Liver (tissue), 9 donors: ENCODE measurements around the gene NGFR. TPM values are rescaled to one million over a fixed set of nuclear protein-coding genes. Genes with fewer than 3 reads are reported as not detected.

Experiments used
- DNase-seq: peaks from one replicate; pipeline ENCODE4 v3.0.0-alpha.2; 2017; ENCODE audit warnings: low spot score
- H3K27ac ChIP-seq, 2 donors: one replicate each; pipeline ENCODE4 v1.7.0; 2013; ENCODE audit warnings: inconsistent platforms in 2 of 2, low read length in 2 of 2, control low read depth in 1 of 2, low read depth in 1 of 2, mild to moderate bottlenecking in 1 of 2
- H3K27me3 ChIP-seq, 4 donors: one replicate each; pipeline versions ENCODE4 v1.6.1 to v1.7.0; 2013; ENCODE audit warnings: low read length in 3 of 4, inconsistent platforms in 1 of 4, mild to moderate bottlenecking in 1 of 4, moderate library complexity in 1 of 4; ENCODE audit not compliant: control insufficient read depth in 4 of 4, insufficient read depth in 4 of 4
- H3K36me3 ChIP-seq, 4 donors: one replicate each; pipeline versions ENCODE4 v1.6.1 to v1.7.0; 2013; ENCODE audit warnings: low read length in 3 of 4, mild to moderate bottlenecking in 3 of 4, low read depth in 1 of 4, moderate library complexity in 1 of 4; ENCODE audit not compliant: control insufficient read depth in 4 of 4, insufficient read depth in 3 of 4
- H3K4me1 ChIP-seq, 4 donors: one replicate each; pipeline versions ENCODE4 v1.6.1 to v1.7.0; 2013; ENCODE audit warnings: low read length in 3 of 4, mild to moderate bottlenecking in 3 of 4, moderate library complexity in 1 of 4; ENCODE audit not compliant: control insufficient read depth in 4 of 4, insufficient read depth in 4 of 4
- H3K4me3 ChIP-seq, 3 donors: one replicate each; pipeline versions ENCODE4 v1.6.1 to v1.7.0; 2013; ENCODE audit warnings: low read length in 3 of 3, control low read depth in 1 of 3, low read depth in 1 of 3, mild to moderate bottlenecking in 1 of 3
- H3K9ac ChIP-seq, 2 donors: one replicate each; pipeline ENCODE4 v1.7.0; 2013; ENCODE audit warnings: low read length in 2 of 2, mild to moderate bottlenecking in 2 of 2, moderate library complexity in 2 of 2, control low read depth in 1 of 2, low read depth in 1 of 2
- H3K9me3 ChIP-seq, 4 donors: one replicate each; pipeline versions ENCODE4 v1.6.1 to v1.7.0; 2013; ENCODE audit warnings: low read length in 3 of 4; ENCODE audit not compliant: control insufficient read depth in 4 of 4
- EGR1 ChIP-seq, 2 donors: IDR thresholded peaks; 2 replicates each; pipeline ENCODE4 v1.6.1; 2016 to 2018; ENCODE audit warnings: antibody characterized with exemption in 2 of 2, low read depth in 2 of 2
- FOXA1 ChIP-seq: IDR thresholded peaks from 2 replicates; pipeline ENCODE4 v1.6.1; 2016; ENCODE audit warnings: antibody characterized with exemption
- FOXA2 ChIP-seq: IDR thresholded peaks from 2 replicates; pipeline ENCODE4 v1.6.1; 2016; ENCODE audit warnings: antibody characterized with exemption
- GABPA ChIP-seq, 2 donors: IDR thresholded peaks in 1 of 2; conservative IDR thresholded peaks in 1 of 2; 2 replicates each; pipeline ENCODE4 v1.6.1; 2016; ENCODE audit warnings: antibody characterized with exemption in 2 of 2, mild to moderate bottlenecking in 1 of 2, moderate library complexity in 1 of 2
- HNF4A ChIP-seq, 2 donors: conservative IDR thresholded peaks; 2 replicates each; pipeline ENCODE4 v1.6.1; 2016; ENCODE audit warnings: antibody characterized with exemption in 2 of 2, mild to moderate bottlenecking in 2 of 2
- HNF4G ChIP-seq: IDR thresholded peaks from 2 replicates; pipeline ENCODE4 v1.6.1; 2016; ENCODE audit warnings: antibody characterized with exemption
- JUND ChIP-seq, 2 donors: IDR thresholded peaks; 2 replicates each; pipeline ENCODE4 v1.6.1; 2016; ENCODE audit warnings: antibody characterized with exemption in 2 of 2
- NR2F2 ChIP-seq: IDR thresholded peaks from 2 replicates; pipeline ENCODE4 v1.6.1; 2016; ENCODE audit warnings: antibody characterized with exemption
- RAD21 ChIP-seq, 2 donors: IDR thresholded peaks; 2 replicates each; pipeline ENCODE4 v1.6.1; 2016; ENCODE audit warnings: antibody characterized with exemption in 2 of 2, mild to moderate bottlenecking in 2 of 2
- RXRA ChIP-seq, 2 donors: IDR thresholded peaks; 2 replicates each; pipeline ENCODE4 v1.6.1; 2017 to 2018; ENCODE audit warnings: antibody characterized with exemption in 2 of 2, mild to moderate bottlenecking in 1 of 2
- SP1 ChIP-seq: IDR thresholded peaks from 2 replicates; pipeline ENCODE4 v1.6.1; 2018; ENCODE audit warnings: antibody characterized with exemption, mild to moderate bottlenecking
- TAF1 ChIP-seq: conservative IDR thresholded peaks from 2 replicates; pipeline ENCODE4 v1.6.1; 2016; ENCODE audit warnings: antibody characterized with exemption, mild to moderate bottlenecking
- YY1 ChIP-seq: IDR thresholded peaks from 2 replicates; pipeline ENCODE4 v1.6.1; 2016; ENCODE audit warnings: antibody characterized with exemption, mild to moderate bottlenecking
- whole genome bisulfite sequencing: extraction: QIAGEN DNeasy Blood & Tissue Kit; methylation state at CpG from one replicate; pipeline ENCODE4 v1.1.7; 2013; 5-methylcytosine and 5-hydroxymethylcytosine counted together
- polyA plus RNA-seq, 2 donors: library from polyadenylated mRNA; stranded (reverse) in 1 of 2; unstranded in 1 of 2; fragments of 200-250 nt in 1 of 2; fragments of >200 nt in 1 of 2; fragmentation: Nextera tagmentation in 1 of 2; extraction: Ambion mirVana in 1 of 2; gene quantifications; one replicate each; pipeline versions ENCODE4 v1.2.1 to v1.2.3, GENCODE V29; 2013 to 2015
- total RNA-seq, 2 donors: library from RNA; depleted of rRNA; stranded (reverse); fragments of >200 nt; gene quantifications; one replicate each; pipeline ENCODE4 v1.2.3, GENCODE V29; 2014
- TF ChIP-seq, protein P1 (sequence below): IDR thresholded peaks from 2 replicates; pipeline ENCODE4 v1.6.1; 2016; ENCODE audit warnings: antibody characterized with exemption
- TF ChIP-seq, protein P2 (sequence below): fragments of 150-350 bp; IDR thresholded peaks from 2 replicates; pipeline ENCODE4 v1.5.1; 2017; ENCODE audit warnings: improper control_type of control experiment, low read depth, low read length; ENCODE audit not compliant: missing input control
- TF ChIP-seq, protein P3 (sequence below): IDR thresholded peaks from 2 replicates; pipeline ENCODE4 v1.6.1; 2016; ENCODE audit warnings: antibody characterized with exemption
- TF ChIP-seq, protein P4 (sequence below): IDR thresholded peaks from 2 replicates; pipeline ENCODE4 v1.6.1; 2016; ENCODE audit warnings: antibody characterized with exemption, mild to moderate bottlenecking
- TF ChIP-seq, protein P5 (sequence below): IDR thresholded peaks from 2 replicates; pipeline ENCODE4 v1.6.1; 2016; ENCODE audit warnings: antibody characterized with exemption
- donor health status: healthy.
- donor health status: healthy.
- donor health status: healthy.
- donor health status: healthy.
- donor health status: healthy.

The NGFR gene
- total and polyA plus RNA-seq, 4 donors, result 6.9 to 11.0 (median 10.5) TPM

DNA sequence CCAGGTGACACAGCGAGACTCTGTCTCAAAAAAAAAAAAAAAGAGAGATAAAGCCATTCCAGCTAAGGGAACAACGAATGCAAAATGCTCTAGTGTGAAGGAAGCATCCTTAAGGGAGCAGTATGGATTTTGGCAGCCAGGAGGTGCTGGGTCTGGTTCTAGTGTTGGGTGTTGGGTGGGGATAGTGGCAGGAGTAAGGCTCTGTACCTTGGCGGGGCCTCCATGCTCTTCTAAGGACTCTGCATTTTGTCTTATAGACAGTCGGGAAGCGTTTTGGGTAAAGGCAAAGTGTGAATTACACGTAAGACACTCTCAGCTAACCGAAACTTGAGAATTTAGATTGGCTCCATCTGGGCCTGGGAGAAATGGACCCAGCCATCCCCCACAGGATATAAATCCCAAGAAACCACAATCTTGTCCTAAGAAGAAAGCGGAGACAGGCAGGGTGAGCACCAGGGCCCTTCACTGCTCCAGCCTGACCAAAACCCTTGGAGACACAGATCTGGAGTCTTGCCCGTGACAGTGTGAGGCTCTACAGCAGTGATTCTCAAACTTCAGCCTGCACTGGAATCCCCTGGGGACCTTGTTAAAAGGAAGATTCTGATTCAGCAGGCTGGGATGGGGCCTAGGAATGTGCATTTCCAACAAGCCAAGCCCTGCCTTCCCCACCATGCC lies 47.3 kb upstream of the NGFR start:
- Histone ChIP-seq H3K4me3 (no peak overlapping the region), H3K4me1 (no peaks in the 10 kb centered on the region), H3K9me3 (no peaks in the 10 kb centered on the region), H3K9ac (no peak overlapping the region), H3K27ac (no peak overlapping the region), H3K36me3 (no peaks in the 10 kb centered on the region), H3K27me3 (peaks cover 0 to 3% (median 0%) of the 10 kb centered on the region in 4 donors)
- WGBS, result 83% methylated on average over 9 of the region's 9 CpGs
- DNase-seq, result no peak
- TF ChIP-seq RAD21 (IDR thresholded peaks at IDR 0.05) (no peak), HNF4G (no peak), TAF1 (no peak), GABPA (IDR thresholded peaks at IDR 0.05 in 1 of 2, conservative IDR thresholded peaks at IDR 0.05 in 1 of 2) (no peak), RXRA (IDR thresholded peaks at IDR 0.05) (no peak), EGR1 (IDR thresholded peaks at IDR 0.05; ENCODE audit: low read depth in 2 of 2) (no peak), FOXA1 (no peak), SP1 (no peak), NR2F2 (no peak), FOXA2 (no peak), HNF4A (conservative IDR thresholded peaks at IDR 0.05) (no peak), YY1 (no peak), JUND (IDR thresholded peaks at IDR 0.05) (no peak)
- TF ChIP-seq, protein P1, sequence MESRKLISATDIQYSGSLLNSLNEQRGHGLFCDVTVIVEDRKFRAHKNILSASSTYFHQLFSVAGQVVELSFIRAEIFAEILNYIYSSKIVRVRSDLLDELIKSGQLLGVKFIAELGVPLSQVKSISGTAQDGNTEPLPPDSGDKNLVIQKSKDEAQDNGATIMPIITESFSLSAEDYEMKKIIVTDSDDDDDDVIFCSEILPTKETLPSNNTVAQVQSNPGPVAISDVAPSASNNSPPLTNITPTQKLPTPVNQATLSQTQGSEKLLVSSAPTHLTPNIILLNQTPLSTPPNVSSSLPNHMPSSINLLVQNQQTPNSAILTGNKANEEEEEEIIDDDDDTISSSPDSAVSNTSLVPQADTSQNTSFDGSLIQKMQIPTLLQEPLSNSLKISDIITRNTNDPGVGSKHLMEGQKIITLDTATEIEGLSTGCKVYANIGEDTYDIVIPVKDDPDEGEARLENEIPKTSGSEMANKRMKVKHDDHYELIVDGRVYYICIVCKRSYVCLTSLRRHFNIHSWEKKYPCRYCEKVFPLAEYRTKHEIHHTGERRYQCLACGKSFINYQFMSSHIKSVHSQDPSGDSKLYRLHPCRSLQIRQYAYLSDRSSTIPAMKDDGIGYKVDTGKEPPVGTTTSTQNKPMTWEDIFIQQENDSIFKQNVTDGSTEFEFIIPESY, result no peak
- TF ChIP-seq, protein P2, sequence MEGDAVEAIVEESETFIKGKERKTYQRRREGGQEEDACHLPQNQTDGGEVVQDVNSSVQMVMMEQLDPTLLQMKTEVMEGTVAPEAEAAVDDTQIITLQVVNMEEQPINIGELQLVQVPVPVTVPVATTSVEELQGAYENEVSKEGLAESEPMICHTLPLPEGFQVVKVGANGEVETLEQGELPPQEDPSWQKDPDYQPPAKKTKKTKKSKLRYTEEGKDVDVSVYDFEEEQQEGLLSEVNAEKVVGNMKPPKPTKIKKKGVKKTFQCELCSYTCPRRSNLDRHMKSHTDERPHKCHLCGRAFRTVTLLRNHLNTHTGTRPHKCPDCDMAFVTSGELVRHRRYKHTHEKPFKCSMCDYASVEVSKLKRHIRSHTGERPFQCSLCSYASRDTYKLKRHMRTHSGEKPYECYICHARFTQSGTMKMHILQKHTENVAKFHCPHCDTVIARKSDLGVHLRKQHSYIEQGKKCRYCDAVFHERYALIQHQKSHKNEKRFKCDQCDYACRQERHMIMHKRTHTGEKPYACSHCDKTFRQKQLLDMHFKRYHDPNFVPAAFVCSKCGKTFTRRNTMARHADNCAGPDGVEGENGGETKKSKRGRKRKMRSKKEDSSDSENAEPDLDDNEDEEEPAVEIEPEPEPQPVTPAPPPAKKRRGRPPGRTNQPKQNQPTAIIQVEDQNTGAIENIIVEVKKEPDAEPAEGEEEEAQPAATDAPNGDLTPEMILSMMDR, result no peak
- TF ChIP-seq, protein P3, sequence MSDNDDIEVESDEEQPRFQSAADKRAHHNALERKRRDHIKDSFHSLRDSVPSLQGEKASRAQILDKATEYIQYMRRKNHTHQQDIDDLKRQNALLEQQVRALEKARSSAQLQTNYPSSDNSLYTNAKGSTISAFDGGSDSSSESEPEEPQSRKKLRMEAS, result no peak
- TF ChIP-seq, protein P4, sequence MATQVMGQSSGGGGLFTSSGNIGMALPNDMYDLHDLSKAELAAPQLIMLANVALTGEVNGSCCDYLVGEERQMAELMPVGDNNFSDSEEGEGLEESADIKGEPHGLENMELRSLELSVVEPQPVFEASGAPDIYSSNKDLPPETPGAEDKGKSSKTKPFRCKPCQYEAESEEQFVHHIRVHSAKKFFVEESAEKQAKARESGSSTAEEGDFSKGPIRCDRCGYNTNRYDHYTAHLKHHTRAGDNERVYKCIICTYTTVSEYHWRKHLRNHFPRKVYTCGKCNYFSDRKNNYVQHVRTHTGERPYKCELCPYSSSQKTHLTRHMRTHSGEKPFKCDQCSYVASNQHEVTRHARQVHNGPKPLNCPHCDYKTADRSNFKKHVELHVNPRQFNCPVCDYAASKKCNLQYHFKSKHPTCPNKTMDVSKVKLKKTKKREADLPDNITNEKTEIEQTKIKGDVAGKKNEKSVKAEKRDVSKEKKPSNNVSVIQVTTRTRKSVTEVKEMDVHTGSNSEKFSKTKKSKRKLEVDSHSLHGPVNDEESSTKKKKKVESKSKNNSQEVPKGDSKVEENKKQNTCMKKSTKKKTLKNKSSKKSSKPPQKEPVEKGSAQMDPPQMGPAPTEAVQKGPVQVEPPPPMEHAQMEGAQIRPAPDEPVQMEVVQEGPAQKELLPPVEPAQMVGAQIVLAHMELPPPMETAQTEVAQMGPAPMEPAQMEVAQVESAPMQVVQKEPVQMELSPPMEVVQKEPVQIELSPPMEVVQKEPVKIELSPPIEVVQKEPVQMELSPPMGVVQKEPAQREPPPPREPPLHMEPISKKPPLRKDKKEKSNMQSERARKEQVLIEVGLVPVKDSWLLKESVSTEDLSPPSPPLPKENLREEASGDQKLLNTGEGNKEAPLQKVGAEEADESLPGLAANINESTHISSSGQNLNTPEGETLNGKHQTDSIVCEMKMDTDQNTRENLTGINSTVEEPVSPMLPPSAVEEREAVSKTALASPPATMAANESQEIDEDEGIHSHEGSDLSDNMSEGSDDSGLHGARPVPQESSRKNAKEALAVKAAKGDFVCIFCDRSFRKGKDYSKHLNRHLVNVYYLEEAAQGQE, result no peak
- TF ChIP-seq, protein P5, sequence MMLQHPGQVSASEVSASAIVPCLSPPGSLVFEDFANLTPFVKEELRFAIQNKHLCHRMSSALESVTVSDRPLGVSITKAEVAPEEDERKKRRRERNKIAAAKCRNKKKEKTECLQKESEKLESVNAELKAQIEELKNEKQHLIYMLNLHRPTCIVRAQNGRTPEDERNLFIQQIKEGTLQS, result no peak
